SK-N-MC (cell line): ENCODE results near the gene CYTH2.
A peak's percentile ranks its signal among the peaks of the same experiment; 100 is the strongest.
"Not testable (repeated sequence)": the region's sequence is repeated elsewhere in the genome, so short reads cannot be mapped to it uniquely, and the experiment has no call there.

Source experiments
- DNase-seq: peaks from one replicate; pipeline ENCODE4 v3.0.0-alpha.2; 2011; ENCODE audit warnings: low read depth, low spot score
- H3K27ac ChIP-seq: fragments of 200-600 bp; sonication (generic); 2 replicates; pipeline ENCODE4 v1.5.1; 2016; ENCODE audit warnings: mixed run types
- H3K36me3 ChIP-seq: fragments of 200-600 bp; sonication (generic); 2 replicates; pipeline ENCODE4 v1.6.1; 2017; ENCODE audit warnings: antibody characterized with exemption, low read length, mixed read lengths; ENCODE audit not compliant: insufficient read depth
- H3K4me3 ChIP-seq: fragments of 200-600 bp; sonication (generic); 2 replicates; pipeline ENCODE4 v1.5.1; 2016
- H3K9ac ChIP-seq: fragments of 200-600 bp; sonication (generic); 2 replicates; pipeline ENCODE4 v1.8.0; 2017; ENCODE audit warnings: mixed run types, mixed read lengths; ENCODE audit not compliant: insufficient read length
- H3K9me3 ChIP-seq: fragments of 200-600 bp; sonication (generic); 2 replicates; pipeline ENCODE4 v1.6.1; 2017; ENCODE audit warnings: low read depth, mild to moderate bottlenecking, antibody characterized with exemption, low read length, moderate library complexity, mixed read lengths
- EZH2 ChIP-seq: fragments of 200-600 bp; sonication (generic); IDR thresholded peaks from one replicate; pipeline ENCODE4 v1.6.1; 2017; ENCODE audit warnings: antibody characterized with exemption
- FOXP2 ChIP-seq: optimal IDR thresholded peaks from 2 replicates; pipeline ENCODE3; 2011; ENCODE audit warnings: mild to moderate bottlenecking, moderate library complexity; ENCODE audit not compliant: insufficient read depth; ENCODE audit errors: extremely low read length, control extremely low read depth
- POLR2AphosphoS5 ChIP-seq: IDR thresholded peaks from 2 replicates; pipeline ENCODE4 v1.6.1; 2012; ENCODE audit warnings: mild to moderate bottlenecking, low read depth, low read length, borderline replicate concordance

Gene CYTH2

DNA sequence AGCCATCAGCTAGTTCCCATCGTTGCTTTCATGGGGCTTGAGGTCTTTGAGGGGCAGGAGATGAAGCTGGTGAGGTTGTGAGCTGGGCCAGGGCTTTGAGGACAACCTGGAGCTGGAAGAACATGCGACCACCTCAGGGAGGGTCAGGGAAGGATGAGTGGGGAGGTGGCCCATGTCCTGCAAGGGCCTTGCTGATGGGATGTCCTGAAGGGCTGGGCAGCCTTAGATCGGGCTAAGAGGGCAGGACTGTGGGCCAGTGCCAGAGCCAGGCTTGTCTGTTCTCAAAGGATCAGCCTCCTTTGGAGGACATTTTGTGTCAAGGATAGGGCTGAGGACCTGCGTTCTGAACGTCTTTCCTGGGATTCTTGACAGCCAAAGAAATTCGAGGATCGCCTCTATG lies 10.5 kb downstream of the CYTH2 start:
- H3K36me3 ChIP-seq = peaks cover 31% of the 10 kb centered on the region
- no peak for TF ChIP-seq POLR2AphosphoS5
- no peak for TF ChIP-seq FOXP2
- no peak for TF ChIP-seq EZH2
- H3K27ac ChIP-seq = peak overlapping the region; percentile 44; the same call in 1 of the 2 replicates
- no peaks in the 10 kb centered on the region for H3K9me3 ChIP-seq
- H3K9ac ChIP-seq = no peak overlapping the region
- H3K4me3 ChIP-seq = peak overlapping the region; percentile 59; the same call in 1 of the 2 replicates
- no peak for DNase-seq

DNA sequence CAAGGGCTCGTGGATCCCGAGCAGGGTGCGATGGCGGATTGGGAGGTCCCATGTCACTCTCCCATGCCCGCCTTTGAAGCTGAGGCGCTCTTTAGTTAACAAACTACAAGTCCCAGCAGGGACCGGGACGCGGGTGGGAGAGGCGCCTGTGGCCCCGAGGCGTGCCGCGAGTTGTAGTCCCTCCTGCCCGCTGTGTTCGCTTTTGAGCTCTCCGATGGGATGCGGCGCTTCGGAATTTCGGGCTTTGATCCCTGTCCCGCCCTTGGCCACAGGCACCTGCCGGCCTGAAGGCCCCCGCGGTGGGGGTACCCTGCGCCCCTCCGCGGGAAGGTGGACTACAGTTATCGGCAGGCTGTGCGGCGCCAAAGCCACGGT lies 11.0 kb downstream of the CYTH2 start:
- Histone ChIP-seq H3K9ac (peak overlapping the region; percentile 20), H3K9me3 (no peaks in the 10 kb centered on the region), H3K4me3 (peak overlapping the region; percentile 59), H3K27ac (peak overlapping the region; percentile 44; the same call in 1 of the 2 replicates), H3K36me3 (peaks cover 26% of the 10 kb centered on the region)
- TF ChIP-seq FOXP2 (no peak), POLR2AphosphoS5 (peak; percentile 38; the same call in 1 of the 2 replicates)
- DNase-seq = no peak

- H3K27ac ChIP-seq = peak overlapping the region; percentile 30; the same call in 1 of the 2 replicates
Measured at GRCh38 chr19:48480558-48481500, 11.7 kb downstream of the CYTH2 start.

GRCh38 chr19:48481846-48482639 lies 12.9 kb downstream of the CYTH2 start:
- Histone ChIP-seq H3K27ac (peak overlapping the region; percentile 44; the same call in 1 of the 2 replicates), H3K9ac (no peak overlapping the region), H3K4me3 (no peak overlapping the region), H3K36me3 (peaks cover 13% of the 10 kb centered on the region), H3K9me3 (no peaks in the 10 kb centered on the region)
- no peak for DNase-seq
- TF ChIP-seq POLR2AphosphoS5 = no peak; the same call in 1 of the 2 replicates

More at GRCh38 chr19:48480558-48481500, 11.7 kb downstream of the CYTH2 start:
- Histone ChIP-seq H3K36me3 (peaks cover 19% of the 10 kb centered on the region), H3K9me3 (no peaks in the 10 kb centered on the region), H3K4me3 (peak overlapping the region; percentile 59), H3K9ac (peak overlapping the region; percentile 20)
- no peak for TF ChIP-seq EZH2
- no peak for TF ChIP-seq FOXP2
- TF ChIP-seq POLR2AphosphoS5 = no peak; the same call in 1 of the 2 replicates
- DNase-seq = no peak

DNA sequence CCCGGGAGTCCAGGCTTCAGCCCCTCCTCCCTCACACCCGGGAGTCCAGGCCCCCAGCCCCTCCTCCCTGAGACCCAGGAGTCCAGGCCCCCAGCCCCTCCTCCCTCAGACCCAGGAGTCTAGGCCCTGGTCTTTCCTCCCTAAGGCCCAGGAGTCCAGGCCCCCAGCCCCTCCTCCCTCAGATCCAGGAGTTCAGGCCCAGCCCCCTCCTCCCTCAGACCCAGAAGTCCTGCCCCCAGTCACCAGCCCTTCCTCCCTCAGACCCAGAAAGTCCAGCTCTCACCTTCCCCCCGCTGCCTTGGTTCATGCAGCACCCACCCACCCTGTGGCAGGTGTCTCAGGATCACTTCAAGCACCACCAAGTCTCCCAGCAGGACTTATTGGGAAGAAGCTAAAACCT lies 14.1 kb downstream of the CYTH2 start:
- H3K9me3 ChIP-seq = no peaks in the 10 kb centered on the region
- H3K27ac ChIP-seq = no peak overlapping the region
- DNase-seq = no peak
- H3K4me3 ChIP-seq = no peak overlapping the region
- no peak overlapping the region for H3K9ac ChIP-seq
- peaks cover 8% of the 10 kb centered on the region for H3K36me3 ChIP-seq
- TF ChIP-seq FOXP2 = no peak
- TF ChIP-seq POLR2AphosphoS5 = no peak
- TF ChIP-seq EZH2 = no peak

DNA sequence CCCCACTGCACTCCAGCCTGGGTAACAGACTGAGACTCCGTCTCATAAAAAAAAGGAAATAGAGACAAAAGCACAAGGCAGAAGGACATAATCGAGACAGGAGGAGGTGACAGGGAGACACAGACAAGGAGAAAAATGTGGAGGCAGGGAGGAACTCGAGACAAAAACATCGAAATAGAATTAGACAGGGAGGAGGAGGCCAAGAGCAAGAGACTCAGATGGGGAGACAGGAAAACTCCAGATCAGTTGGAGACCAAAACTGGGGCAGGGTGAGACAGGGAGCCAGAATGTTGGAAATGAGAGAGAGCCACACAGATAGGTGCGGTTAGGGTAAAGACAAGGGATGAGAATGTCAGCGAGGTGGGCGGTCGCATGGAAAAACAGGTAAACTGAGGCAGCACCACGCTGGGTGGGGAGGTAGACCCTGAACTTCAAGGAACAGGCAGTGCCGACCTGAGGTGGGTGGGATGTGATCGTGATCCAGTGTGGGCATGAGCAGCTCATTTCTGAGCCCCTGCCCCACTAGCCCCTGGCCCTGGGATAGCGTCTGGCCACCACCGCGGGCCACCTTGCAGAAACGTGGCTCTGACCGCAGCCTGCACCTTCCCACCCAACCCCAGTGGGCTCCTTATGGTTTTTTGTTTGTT lies 15.2 kb downstream of the CYTH2 start:
- Histone ChIP-seq H3K36me3 (peaks cover under 1% of the 10 kb centered on the region; the same call in 1 of the 2 replicates), H3K9ac (no peak overlapping the region), H3K4me3 (no peak overlapping the region), H3K27ac (no peak overlapping the region), H3K9me3 (no peaks in the 10 kb centered on the region)
- TF ChIP-seq POLR2AphosphoS5 (no peak), EZH2 (no peak), FOXP2 (no peak)
- DNase-seq = no peak

DNA sequence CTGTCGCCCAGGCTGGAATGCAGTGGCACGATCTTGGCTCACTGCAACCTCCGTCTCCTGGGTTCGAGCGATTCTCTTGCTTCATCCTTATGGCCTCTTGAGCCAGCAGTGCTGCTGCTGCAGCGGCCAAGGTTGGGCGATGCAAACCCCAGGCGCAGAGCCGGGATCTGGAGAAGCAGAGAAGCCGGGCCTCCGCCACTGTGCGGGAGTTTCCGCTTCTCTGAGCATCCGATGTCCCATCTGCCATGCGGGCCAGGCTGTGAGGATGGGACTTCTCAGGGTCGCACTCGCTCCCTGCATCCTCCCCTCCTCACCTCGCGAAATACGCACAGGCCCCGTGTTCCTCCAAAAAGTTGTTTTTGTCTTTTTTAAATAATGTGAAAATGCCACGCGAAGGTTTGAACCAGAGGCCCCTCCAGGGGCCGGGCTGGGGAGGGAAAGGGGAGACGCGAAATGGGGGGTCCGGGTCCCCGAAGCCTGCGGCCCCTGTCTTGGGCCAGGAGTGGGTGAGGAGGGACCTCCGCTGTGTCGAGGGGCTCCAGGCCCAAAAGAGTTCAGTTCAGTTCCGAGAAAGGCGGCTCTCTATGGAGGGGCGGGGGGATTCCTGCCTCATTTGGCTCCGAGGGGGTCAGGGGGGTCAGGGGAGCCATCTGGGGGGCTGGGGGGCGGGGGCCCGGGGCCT lies 15.9 kb downstream of the CYTH2 start:
- Histone ChIP-seq H3K27ac (no peak overlapping the region; the same call in 1 of the 2 replicates), H3K9ac (no peak overlapping the region), H3K9me3 (no peaks in the 10 kb centered on the region), H3K4me3 (no peak overlapping the region), H3K36me3 (no peaks in the 10 kb centered on the region)
- TF ChIP-seq FOXP2 (no peak), EZH2 (no peak), POLR2AphosphoS5 (no peak)
- DNase-seq = no peak

DNA sequence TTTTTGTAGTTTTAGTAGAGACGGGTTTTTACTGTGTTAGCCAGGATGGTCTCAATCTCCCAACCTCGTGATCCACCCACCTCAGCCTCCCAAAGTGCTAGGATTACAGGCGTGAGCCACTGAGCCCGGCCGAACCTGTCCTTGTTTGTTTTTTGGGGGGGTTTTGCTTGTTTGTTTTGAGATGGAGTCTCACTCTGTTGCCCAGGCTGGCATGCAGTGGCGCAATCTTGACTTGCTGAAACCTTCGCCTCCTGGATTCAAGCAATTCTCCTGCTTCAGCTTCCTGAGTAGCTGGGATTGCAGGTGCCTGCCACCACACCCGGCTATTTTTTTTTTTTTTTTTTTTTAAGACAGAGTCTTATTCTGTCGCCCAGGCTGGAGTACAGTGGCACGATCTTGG lies 17.5 kb downstream of the CYTH2 start:
- not testable (repeated sequence) for H3K9ac ChIP-seq, H3K36me3 ChIP-seq, DNase-seq, H3K9me3 ChIP-seq, H3K4me3 ChIP-seq, H3K27ac ChIP-seq
